H1 (cell line): ENCODE measurements around the gene SDC4. TPM values are rescaled to one million over a fixed set of nuclear protein-coding genes. Genes with fewer than 3 reads are reported as not detected.
A peak's percentile ranks its signal among the peaks of the same experiment; 100 is the strongest.

Experiments
- CTCF ChIA-PET: fragments of 300-600 bp; sonication (Branson Sonifier 250); formaldehyde crosslinking; loops from one replicate; lab custom pipeline; 2021; ENCODE audit not compliant: partially characterized antibody; lab: Charles Lee
- POLR2A ChIA-PET: fragments of 300-600 bp; sonication (Branson Sonifier 250); formaldehyde crosslinking; loops from one replicate; lab custom pipeline; 2021; ENCODE audit warnings: inconsistent platforms; ENCODE audit not compliant: partially characterized antibody; lab: Charles Lee
- DNase-seq, 2 experiments: peaks; one replicate each; pipeline versions ENCODE4 v3.0.0 to v3.0.0-alpha.2; 2010 to 2022; ENCODE audit warnings: low spot score in 2 of 2, low read depth in 1 of 2, mixed read lengths in 1 of 2
- FAIRE-seq: peaks from 2 replicates; lab custom pipeline; 2011; peaks lifted over from hg19 to GRCh38; lab: Jason Lieb, UNC
- H2AFZ ChIP-seq: 2 replicates; pipeline ENCODE4 v1.8.1; 2012; ENCODE audit warnings: low read length, inconsistent platforms
- H2AK5ac ChIP-seq: 2 replicates; pipeline ENCODE4 v1.6.1; 2013; ENCODE audit warnings: low read depth, low read length
- H2BK120ac ChIP-seq: replicated peaks from 2 replicates; pipeline ENCODE3; 2013; ENCODE audit warnings: low read depth, low read length, inconsistent platforms
- H2BK12ac ChIP-seq: 2 replicates; pipeline ENCODE4 v1.6.1; 2013; ENCODE audit warnings: low read depth, low read length
- H2BK15ac ChIP-seq: 2 replicates; pipeline ENCODE4 v1.6.1; 2013; ENCODE audit warnings: low read length
- H2BK20ac ChIP-seq: 2 replicates; pipeline ENCODE4 v1.6.1; 2013; ENCODE audit warnings: low read length
- H2BK5ac ChIP-seq: 2 replicates; pipeline ENCODE4 v1.6.1; 2013; ENCODE audit warnings: low read depth, low read length
- H3K14ac ChIP-seq: 2 replicates; pipeline ENCODE4 v1.6.1; 2013; ENCODE audit warnings: inconsistent platforms; ENCODE audit not compliant: insufficient read length
- H3K18ac ChIP-seq: 2 replicates; pipeline ENCODE4 v1.6.1; 2013; ENCODE audit warnings: low read length; ENCODE audit errors: extremely low read depth
- H3K23ac ChIP-seq: 2 replicates; pipeline ENCODE4 v1.6.1; 2013; ENCODE audit warnings: inconsistent platforms; ENCODE audit not compliant: insufficient read length
- H3K23me2 ChIP-seq: 2 replicates; pipeline ENCODE4 v1.6.1; 2013; ENCODE audit warnings: low read depth, low read length
- H3K27ac ChIP-seq: 2 replicates; pipeline ENCODE4 v1.6.1; 2011; ENCODE audit warnings: low read depth, low read length, inconsistent platforms
- H3K27me3 ChIP-seq, 4 experiments: replicated peaks in 1 of 4; 1 replicate in 1 of 4; 2 replicates in 3 of 4; pipeline versions ENCODE4 v1.6.1 to v1.8.1; 2011 to 2013; ENCODE audit warnings: low read length in 3 of 4, mild to moderate bottlenecking in 3 of 4, inconsistent platforms in 2 of 4, mixed read lengths in 2 of 4, moderate library complexity in 1 of 4; ENCODE audit not compliant: control insufficient read depth in 3 of 4, insufficient read depth in 3 of 4; ENCODE audit errors: extremely low read depth in 1 of 4
- H3K36me3 ChIP-seq, 4 experiments: 2 replicates each; pipeline versions ENCODE4 v1.6.1 to v1.8.1; 2011 to 2013; ENCODE audit warnings: mild to moderate bottlenecking in 4 of 4, low read length in 3 of 4, moderate library complexity in 2 of 4, control low read depth in 1 of 4, inconsistent platforms in 1 of 4; ENCODE audit not compliant: insufficient read depth in 4 of 4, control insufficient read depth in 2 of 4
- H3K4ac ChIP-seq: replicated peaks from 2 replicates; pipeline ENCODE3; 2013; ENCODE audit warnings: low read length, low read depth, mixed read lengths, inconsistent platforms; ENCODE audit not compliant: insufficient read length
- H3K4me1 ChIP-seq, 4 experiments: replicated peaks in 1 of 4; 1 replicate in 1 of 4; 2 replicates in 3 of 4; pipeline versions ENCODE4 v1.6.1 to v1.8.1; 2011 to 2013; ENCODE audit warnings: low read length in 3 of 4, inconsistent platforms in 2 of 4, mixed read lengths in 1 of 4; ENCODE audit not compliant: insufficient read depth in 4 of 4, control insufficient read depth in 3 of 4
- H3K4me2 ChIP-seq, 2 experiments: 2 replicates each; pipeline versions ENCODE4 v1.6.1 to v1.8.1; 2011 to 2013; ENCODE audit warnings: low read depth in 2 of 2, low read length in 2 of 2, control low read depth in 1 of 2, inconsistent platforms in 1 of 2, mild to moderate bottlenecking in 1 of 2; ENCODE audit not compliant: insufficient read depth in 1 of 2
- H3K4me3 ChIP-seq, 4 experiments: fragments of 200-600, 300-600 bp in 1 of 4; sonication (generic), shearing (Covaris generic), sonication (Bioruptor Twin) in 1 of 4; 2 replicates each; pipeline versions ENCODE4 v1.5.1 to v1.8.1; 2011 to 2016; ENCODE audit warnings: low read length in 4 of 4, low read depth in 3 of 4, control low read depth in 2 of 4, inconsistent platforms in 2 of 4, mild to moderate bottlenecking in 2 of 4, mixed read lengths in 1 of 4, moderate library complexity in 1 of 4; ENCODE audit not compliant: insufficient read depth in 2 of 4; ENCODE audit errors: extremely low read depth in 1 of 4
- H3K56ac ChIP-seq: replicated peaks from 2 replicates; pipeline ENCODE3; 2013; ENCODE audit warnings: low read depth, mild to moderate bottlenecking, mixed read lengths, low read length, inconsistent platforms; ENCODE audit not compliant: insufficient read length
- H3K79me1 ChIP-seq: 2 replicates; pipeline ENCODE4 v1.6.1; 2013; ENCODE audit warnings: low read depth, low read length, control low read depth
- H3K79me2 ChIP-seq, 2 experiments: 2 replicates each; pipeline versions ENCODE4 v1.6.1 to v1.8.1; 2012 to 2013; ENCODE audit warnings: low read length in 2 of 2, mild to moderate bottlenecking in 2 of 2, inconsistent platforms in 1 of 2; ENCODE audit not compliant: insufficient read depth in 2 of 2, control insufficient read depth in 1 of 2
- H3K9ac ChIP-seq, 4 experiments: replicated peaks in 1 of 4; 1 replicate in 1 of 4; 2 replicates in 3 of 4; pipeline versions ENCODE4 v1.6.1 to v1.8.1; 2011 to 2013; ENCODE audit warnings: low read depth in 3 of 4, low read length in 3 of 4, control low read depth in 2 of 4, mild to moderate bottlenecking in 2 of 4, moderate library complexity in 2 of 4, inconsistent platforms in 1 of 4; ENCODE audit errors: extremely low read depth in 1 of 4
- H3K9me3 ChIP-seq, 2 experiments: 2 replicates each; pipeline versions ENCODE4 v1.6.1 to v1.8.1; 2012 to 2013; ENCODE audit warnings: mild to moderate bottlenecking in 2 of 2, moderate library complexity in 2 of 2, control low read depth in 1 of 2, inconsistent platforms in 1 of 2, low read depth in 1 of 2, low read length in 1 of 2, mixed read lengths in 1 of 2; ENCODE audit not compliant: insufficient read depth in 2 of 2
- H4K20me1 ChIP-seq, 2 experiments: replicated peaks in 1 of 2; 2 replicates each; pipeline versions ENCODE3 to v1.8.1; 2011 to 2013; ENCODE audit warnings: inconsistent platforms in 2 of 2, low read length in 2 of 2, mild to moderate bottlenecking in 1 of 2; ENCODE audit not compliant: insufficient read depth in 2 of 2, control insufficient read depth in 1 of 2
- H4K5ac ChIP-seq: 2 replicates; pipeline ENCODE4 v1.6.1; 2013; ENCODE audit warnings: low read length, low read depth, mixed read lengths, inconsistent platforms; ENCODE audit not compliant: insufficient read length
- H4K8ac ChIP-seq: 2 replicates; pipeline ENCODE4 v1.8.0; 2013; ENCODE audit warnings: mild to moderate bottlenecking, moderate library complexity, low read length, inconsistent platforms; ENCODE audit not compliant: insufficient read depth; ENCODE audit errors: extremely low read depth
- H4K91ac ChIP-seq: replicated peaks from 2 replicates; pipeline ENCODE3; 2013; ENCODE audit warnings: low read length, mixed read lengths, inconsistent platforms; ENCODE audit not compliant: insufficient read length
- CEBPB ChIP-seq: IDR thresholded peaks from 2 replicates; pipeline ENCODE4 v1.6.1; 2012; ENCODE audit warnings: low read depth, low read length
- CHD1 ChIP-seq: IDR thresholded peaks from 2 replicates; pipeline ENCODE4 v1.6.1; 2012; ENCODE audit warnings: low read depth, low read length, improper control_type of control experiment
- EZH2 ChIP-seq: fragments of 200-600 bp; sonication (generic); IDR thresholded peaks from 2 replicates; pipeline ENCODE4 v1.7.1; 2012; ENCODE audit warnings: low read depth, mild to moderate bottlenecking, moderate library complexity, low read length, inconsistent platforms; ENCODE audit not compliant: severe bottlenecking
- FOSL1 ChIP-seq: IDR thresholded peaks from 2 replicates; pipeline ENCODE4 v1.6.1; 2011; ENCODE audit warnings: mild to moderate bottlenecking, low read depth, low read length, moderate library complexity; ENCODE audit not compliant: insufficient read depth
- HDAC2 ChIP-seq, 2 experiments: fragments of 300-600 bp in 1 of 2; sonication (generic) in 1 of 2; IDR thresholded peaks; 2 replicates each; pipeline ENCODE4 v1.6.1; 2011 to 2012; ENCODE audit warnings: low read depth in 2 of 2, low read length in 2 of 2, mild to moderate bottlenecking in 2 of 2, moderate library complexity in 2 of 2, borderline replicate concordance in 1 of 2, inconsistent platforms in 1 of 2
- HDAC6 ChIP-seq: IDR thresholded peaks from one replicate; pipeline ENCODE4 v1.7.1; 2012; ENCODE audit warnings: low read depth, mild to moderate bottlenecking, inconsistent platforms, low read length, moderate library complexity
- NRF1 ChIP-seq: IDR thresholded peaks from 2 replicates; pipeline ENCODE4 v1.6.1; 2011; ENCODE audit warnings: mild to moderate bottlenecking, low read depth, low read length, improper control_type of control experiment
- POLR2A ChIP-seq, 2 experiments: IDR thresholded peaks; 1 replicate in 1 of 2; 2 replicates in 1 of 2; pipeline ENCODE4 v1.6.1; 2011; ENCODE audit warnings: low read depth in 2 of 2, low read length in 2 of 2, mild to moderate bottlenecking in 2 of 2; ENCODE audit errors: control extremely low read depth in 1 of 2
- RBBP5 ChIP-seq: IDR thresholded peaks from 2 replicates; pipeline ENCODE4 v1.7.1; 2012; ENCODE audit warnings: low read depth, mild to moderate bottlenecking, inconsistent platforms, low read length, moderate library complexity, borderline replicate concordance
- SP1 ChIP-seq: IDR thresholded peaks from 2 replicates; pipeline ENCODE4 v1.6.1; 2011; ENCODE audit warnings: low read depth, low read length
- WGBS, 2 experiments: shearing (Covaris generic) in 1 of 2; methylation state at CpG; one replicate each; pipeline versions ENCODE4 v1.1.6 to v1.1.7; 2013 to 2015; ENCODE audit warnings: low lambda C conversion rate in 2 of 2, mixed read lengths in 2 of 2, inconsistent platforms in 1 of 2, low coverage in 1 of 2, missing lambda C conversion rate in 1 of 2; ENCODE audit not compliant: insufficient replicate concordance in 2 of 2, insufficient coverage in 1 of 2, insufficient read length in 1 of 2; ENCODE audit errors: extremely low coverage in 1 of 2, missing lambda C conversion rate in 1 of 2; 5-methylcytosine and 5-hydroxymethylcytosine counted together
- polyA plus RNA-seq, 7 experiments: library from polyadenylated mRNA; depleted of rRNA in 3 of 7; stranded (reverse) in 5 of 7; unstranded in 2 of 7; fragments of >200 nt in 5 of 7; fragments of 200-250 nt in 2 of 7; gene quantifications; 1 replicate in 5 of 7; 2 replicates in 1 of 7; 4 replicates in 1 of 7; pipeline versions ENCODE4 v1.2.1 to v1.2.3, GENCODE V29; 2011 to 2013; ENCODE audit warnings: missing spikeins in 2 of 7, mixed read lengths in 2 of 7
- total RNA-seq: library from RNA; stranded (reverse); fragmentation: NEBNext Ultra II Directional; extraction: Animal tissue kit (Norgen Biotek cat#: 25700); gene quantifications from 2 replicates; pipeline ENCODE4 v1.2.1, GENCODE V29; 2021
- TF ChIP-seq, protein P1 (sequence below): IDR thresholded peaks from 2 replicates; pipeline ENCODE4 v1.6.1; 2012; ENCODE audit warnings: inconsistent platforms

Gene SDC4
- total and polyA plus RNA-seq, 2 of the 8 experiments (the other 6 are each of a cell fraction or from before 2014, with no cell fraction given), result 34.6 to 60.2 TPM

DNA sequence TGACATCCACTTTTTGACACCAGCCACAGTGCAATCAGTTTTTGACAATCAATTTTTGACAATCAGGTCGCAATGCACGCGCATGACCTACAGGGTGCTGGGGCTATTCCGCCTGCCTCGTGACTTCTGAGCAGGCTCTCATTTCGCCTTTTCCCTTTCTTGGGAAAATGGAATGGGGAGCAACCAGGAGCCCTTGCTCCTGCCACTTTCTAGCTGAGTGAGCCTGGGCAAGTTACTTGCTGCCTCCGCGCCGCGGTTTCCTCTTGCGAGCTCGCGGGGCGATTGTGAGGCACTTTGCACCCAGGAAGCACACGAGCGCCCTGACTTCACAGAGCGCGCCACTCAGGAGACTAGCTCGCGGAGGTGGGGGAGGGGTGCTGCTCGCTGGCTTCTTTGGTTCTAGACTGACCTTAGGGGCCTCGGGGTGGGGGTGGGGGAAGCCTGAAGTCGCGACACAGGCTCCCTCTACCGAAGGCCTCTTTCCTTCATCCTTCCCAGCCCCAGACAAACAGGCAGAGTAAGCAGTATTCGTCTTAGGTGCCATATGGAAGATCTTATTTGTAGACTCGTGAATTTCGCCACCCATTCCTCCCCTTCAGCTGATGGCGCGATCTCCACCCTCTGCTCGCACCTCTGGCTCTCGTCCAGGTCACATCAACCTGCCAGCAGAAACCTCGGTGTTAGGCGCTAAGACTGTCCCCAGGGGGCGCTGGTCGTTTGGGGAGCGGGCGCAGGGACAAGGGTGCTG lies 25.3 kb upstream of the SDC4 start:
- Histone ChIP-seq H3K23ac (no peak overlapping the region), H2BK120ac (no peak overlapping the region), H3K14ac (no peak overlapping the region), H2BK20ac (no peak overlapping the region), H3K27me3 (peaks cover 0 to 12% (median 9%) of the 10 kb centered on the region in 4 experiments; a peak in 3 of 7 replicates), H3K9ac (peak overlapping the region in 2 of 4 experiments; percentile 51 to 59; a peak in 4 of 7 replicates), H3K9me3 (no peaks in the 10 kb centered on the region), H4K20me1 (no peaks in the 10 kb centered on the region), H3K56ac (no peak overlapping the region), H3K36me3 (0 out of 8 replicates have a peak, but pooled peaks cover 0 to 3% (median 0%) of the 10 kb centered on the region in 4 experiments), H4K5ac (peak overlapping the region; percentile 18), H4K91ac (no peak overlapping the region), H3K79me2 (no peaks in the 10 kb centered on the region), H2BK15ac (peak overlapping the region; percentile 99; the same call in 1 of the 2 replicates), H3K4me1 (peaks cover 0 to 16% (median 9%) of the 10 kb centered on the region in 4 experiments; a peak in 6 of 7 replicates), H2AK5ac (no peak overlapping the region), H3K79me1 (no peaks in the 10 kb centered on the region), H3K4ac (no peak overlapping the region), H2BK12ac (peak overlapping the region; percentile 43; the same call in 1 of the 2 replicates), H3K4me3 (peak overlapping the region; percentile 27 to 63 (median 45); a peak in 7 of 8 replicates), H3K23me2 (peaks cover 4% of the 10 kb centered on the region), H3K4me2 (peak overlapping the region; percentile 54 to 86), H3K27ac (no peak overlapping the region), H2BK5ac (no peak overlapping the region), H4K8ac (0 out of 2 replicates have a peak overlapping the region, but pooled peaks have one; percentile 75), H2AFZ (peak overlapping the region; percentile 84), H3K18ac (peak overlapping the region; percentile 96)
- FAIRE-seq, result no peak
- ChIA-PET POLR2A (interaction anchor here (0.6 to 4.5 kb wide), 13 partner anchors 10 to 1315 kb away, joined by 3 to 42 read pairs (median 4); partner anchors contain the start of genes DBNDD2, PIGT and SYS1), CTCF (interaction anchor here (0.7 to 11.9 kb wide), 41 partner anchors 8 to 410 kb away, joined by 3 to 186 read pairs (median 8); partner anchors contain the start of genes DBNDD2, PIGT, SDC4 and SYS1)
- 15% methylated on average over 36 of the region's 38 CpGs; no CpG with 5 or more reads in 1 of the 2 experiments for WGBS, 2 experiments
- peak; percentile 70 to 96 for DNase-seq
- TF ChIP-seq, protein P1, sequence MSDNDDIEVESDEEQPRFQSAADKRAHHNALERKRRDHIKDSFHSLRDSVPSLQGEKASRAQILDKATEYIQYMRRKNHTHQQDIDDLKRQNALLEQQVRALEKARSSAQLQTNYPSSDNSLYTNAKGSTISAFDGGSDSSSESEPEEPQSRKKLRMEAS, result peak; percentile 61
- no peak for TF ChIP-seq NRF1
- no peak for TF ChIP-seq POLR2A (IDR thresholded peaks at IDR 0.05; ENCODE audit: control extremely low read depth in 1 of 2, low read depth in 2 of 2, low read length in 2 of 2)
- no peak for TF ChIP-seq CHD1
- TF ChIP-seq SP1, result no peak
- TF ChIP-seq CEBPB, result no peak
- no peak for TF ChIP-seq HDAC2 (IDR thresholded peaks at IDR 0.05; ENCODE audit: borderline replicate concordance in 1 of 2, low read depth in 2 of 2, low read length in 2 of 2)
- no peak for TF ChIP-seq FOSL1
- TF ChIP-seq EZH2, result no peak
- TF ChIP-seq RBBP5, result peak; percentile 30
- no peak for TF ChIP-seq HDAC6
